GM12865 (cell line): ENCODE data around the gene MAPK7.

Experiments
- DNase-seq: peaks from one replicate; pipeline ENCODE4 v3.0.0; 2010; ENCODE audit warnings: low read depth
- H3K4me3 ChIP-seq: 2 replicates; pipeline ENCODE4 v1.5.1; 2011; ENCODE audit warnings: mild to moderate bottlenecking, low read depth, low read length, control low read depth
- TF ChIP-seq, protein P1 (sequence below): IDR thresholded peaks from 2 replicates; pipeline ENCODE4 v1.5.1; 2011; ENCODE audit warnings: low read length, control low read depth, low read depth, inconsistent platforms; ENCODE audit not compliant: insufficient read depth; ENCODE audit errors: missing control alignments

MAPK7 gene

DNA sequence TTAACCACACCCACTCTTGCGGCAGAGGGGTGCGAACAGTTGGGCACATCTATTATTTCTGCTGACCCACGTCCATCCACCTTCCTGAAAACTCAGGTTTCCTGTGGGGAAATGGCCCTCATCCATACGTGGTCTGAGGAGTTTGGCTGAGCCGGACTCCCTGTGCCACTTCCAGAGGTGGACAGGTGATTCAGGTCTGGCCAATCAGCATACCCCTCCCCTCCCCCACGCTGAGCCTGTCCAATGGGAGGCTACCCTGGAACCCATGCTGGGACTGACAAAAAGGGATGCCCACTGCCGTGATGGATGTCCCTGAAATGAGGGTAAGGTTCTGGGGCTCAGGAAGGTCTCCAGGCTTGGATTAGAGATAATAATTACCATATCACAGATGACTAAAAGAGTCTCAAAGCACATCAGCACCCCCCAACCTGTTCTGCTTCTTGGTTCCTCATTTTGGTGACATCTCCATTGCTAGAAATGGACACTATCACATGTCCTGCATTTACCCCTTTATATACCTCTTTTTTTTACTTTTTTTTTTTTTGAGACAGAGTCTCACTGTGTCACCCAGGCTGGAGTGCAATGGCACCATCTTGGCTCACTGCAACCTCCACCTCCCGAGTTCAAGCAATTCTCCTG is 5.3 kb upstream of the MAPK7 start:
- TF ChIP-seq, protein P1, sequence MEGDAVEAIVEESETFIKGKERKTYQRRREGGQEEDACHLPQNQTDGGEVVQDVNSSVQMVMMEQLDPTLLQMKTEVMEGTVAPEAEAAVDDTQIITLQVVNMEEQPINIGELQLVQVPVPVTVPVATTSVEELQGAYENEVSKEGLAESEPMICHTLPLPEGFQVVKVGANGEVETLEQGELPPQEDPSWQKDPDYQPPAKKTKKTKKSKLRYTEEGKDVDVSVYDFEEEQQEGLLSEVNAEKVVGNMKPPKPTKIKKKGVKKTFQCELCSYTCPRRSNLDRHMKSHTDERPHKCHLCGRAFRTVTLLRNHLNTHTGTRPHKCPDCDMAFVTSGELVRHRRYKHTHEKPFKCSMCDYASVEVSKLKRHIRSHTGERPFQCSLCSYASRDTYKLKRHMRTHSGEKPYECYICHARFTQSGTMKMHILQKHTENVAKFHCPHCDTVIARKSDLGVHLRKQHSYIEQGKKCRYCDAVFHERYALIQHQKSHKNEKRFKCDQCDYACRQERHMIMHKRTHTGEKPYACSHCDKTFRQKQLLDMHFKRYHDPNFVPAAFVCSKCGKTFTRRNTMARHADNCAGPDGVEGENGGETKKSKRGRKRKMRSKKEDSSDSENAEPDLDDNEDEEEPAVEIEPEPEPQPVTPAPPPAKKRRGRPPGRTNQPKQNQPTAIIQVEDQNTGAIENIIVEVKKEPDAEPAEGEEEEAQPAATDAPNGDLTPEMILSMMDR = no peak
- H3K4me3 ChIP-seq = no peak overlapping the region
- no peak for DNase-seq

DNA sequence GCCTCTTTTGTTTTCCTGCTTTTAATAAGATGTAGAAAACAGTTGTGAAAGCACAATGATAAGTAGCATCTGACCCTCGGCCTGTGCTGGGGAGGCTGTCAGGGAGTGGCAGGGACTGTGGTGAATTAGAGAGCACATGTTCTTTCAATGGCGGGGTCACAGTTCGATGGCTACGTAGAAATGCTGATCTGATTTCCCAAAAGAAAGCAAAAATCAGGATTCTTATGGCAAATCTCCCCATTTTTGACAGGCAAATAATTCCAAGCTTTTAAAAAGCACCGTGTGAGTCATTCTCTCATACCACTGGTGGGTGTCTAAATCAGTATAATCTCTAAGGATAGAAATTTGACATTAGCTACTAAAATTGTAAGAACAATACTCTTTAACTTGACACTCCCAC is 4.2 kb upstream of the MAPK7 start:
- DNase-seq = no peak
- TF ChIP-seq, protein P1 = no peak
- H3K4me3 ChIP-seq = no peak overlapping the region

GRCh38 chr17:19375732-19376131 is 2.6 kb upstream of the MAPK7 start:
- no peak for DNase-seq
- TF ChIP-seq, protein P1 = no peak
- no peak overlapping the region for H3K4me3 ChIP-seq

- TF ChIP-seq, protein P1 = no peak
- DNase-seq = peak; percentile 31
- peak overlapping the region; percentile 73 for H3K4me3 ChIP-seq
These were observed 1.5 kb upstream of the MAPK7 start for GRCh38 chr17:19376811-19377210.

DNA sequence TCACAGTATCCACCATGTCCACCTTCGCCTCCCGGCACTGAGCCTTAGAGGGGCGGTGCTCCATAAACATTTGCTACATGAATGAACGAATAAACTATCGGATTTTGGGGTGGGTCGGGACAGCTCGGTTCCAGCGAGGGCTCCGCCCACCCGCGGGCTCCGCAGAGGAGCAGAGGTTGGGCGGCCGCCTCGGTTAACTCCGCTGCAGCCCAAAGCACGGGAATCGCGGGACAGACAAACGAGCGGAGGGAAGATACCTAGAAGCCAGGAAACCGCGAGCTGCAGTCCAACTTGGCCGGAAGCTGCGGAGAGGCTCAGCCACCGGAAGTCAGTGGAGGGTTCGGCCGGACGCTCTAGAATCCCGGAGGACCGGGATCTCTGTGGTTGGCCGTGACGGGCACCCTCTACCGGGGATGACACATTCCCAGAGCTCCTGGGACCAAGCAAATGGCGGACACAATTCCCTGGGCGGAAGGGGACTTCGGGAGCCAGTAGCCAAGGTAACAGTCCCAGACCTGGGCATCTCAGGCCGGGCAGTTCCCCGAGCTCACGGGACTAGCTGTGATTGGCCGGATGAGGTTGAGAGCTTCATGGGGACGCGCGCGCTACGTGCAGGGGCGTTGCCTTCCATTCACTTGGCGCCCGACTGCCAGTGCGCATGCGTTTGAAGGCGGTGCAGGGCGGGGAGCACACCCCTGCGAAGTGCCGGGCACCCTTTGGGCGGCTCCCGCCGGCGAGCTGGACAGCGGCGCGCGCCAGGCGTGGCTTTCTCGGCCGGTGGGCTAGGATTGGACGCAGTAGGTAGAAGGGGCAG is 489 bp upstream of the MAPK7 start:
- peak overlapping the region; percentile 73 for H3K4me3 ChIP-seq
- TF ChIP-seq, protein P1 = no peak
- DNase-seq = peak; percentile 99

GRCh38 chr17:19379361-19380065 is 1.2 kb downstream of the MAPK7 start:
- peak overlapping the region; percentile 73 for H3K4me3 ChIP-seq
- TF ChIP-seq, protein P1 = no peak
- DNase-seq = no peak
